ENCODE measurements around the gene MDN1.
A peak's percentile ranks its signal among the peaks of the same experiment; 100 is the strongest.
"Not testable (repeated sequence)": the region's sequence is repeated elsewhere in the genome, so short reads cannot be mapped to it uniquely, and the experiment has no call there.

MDN1 gene, protein sequence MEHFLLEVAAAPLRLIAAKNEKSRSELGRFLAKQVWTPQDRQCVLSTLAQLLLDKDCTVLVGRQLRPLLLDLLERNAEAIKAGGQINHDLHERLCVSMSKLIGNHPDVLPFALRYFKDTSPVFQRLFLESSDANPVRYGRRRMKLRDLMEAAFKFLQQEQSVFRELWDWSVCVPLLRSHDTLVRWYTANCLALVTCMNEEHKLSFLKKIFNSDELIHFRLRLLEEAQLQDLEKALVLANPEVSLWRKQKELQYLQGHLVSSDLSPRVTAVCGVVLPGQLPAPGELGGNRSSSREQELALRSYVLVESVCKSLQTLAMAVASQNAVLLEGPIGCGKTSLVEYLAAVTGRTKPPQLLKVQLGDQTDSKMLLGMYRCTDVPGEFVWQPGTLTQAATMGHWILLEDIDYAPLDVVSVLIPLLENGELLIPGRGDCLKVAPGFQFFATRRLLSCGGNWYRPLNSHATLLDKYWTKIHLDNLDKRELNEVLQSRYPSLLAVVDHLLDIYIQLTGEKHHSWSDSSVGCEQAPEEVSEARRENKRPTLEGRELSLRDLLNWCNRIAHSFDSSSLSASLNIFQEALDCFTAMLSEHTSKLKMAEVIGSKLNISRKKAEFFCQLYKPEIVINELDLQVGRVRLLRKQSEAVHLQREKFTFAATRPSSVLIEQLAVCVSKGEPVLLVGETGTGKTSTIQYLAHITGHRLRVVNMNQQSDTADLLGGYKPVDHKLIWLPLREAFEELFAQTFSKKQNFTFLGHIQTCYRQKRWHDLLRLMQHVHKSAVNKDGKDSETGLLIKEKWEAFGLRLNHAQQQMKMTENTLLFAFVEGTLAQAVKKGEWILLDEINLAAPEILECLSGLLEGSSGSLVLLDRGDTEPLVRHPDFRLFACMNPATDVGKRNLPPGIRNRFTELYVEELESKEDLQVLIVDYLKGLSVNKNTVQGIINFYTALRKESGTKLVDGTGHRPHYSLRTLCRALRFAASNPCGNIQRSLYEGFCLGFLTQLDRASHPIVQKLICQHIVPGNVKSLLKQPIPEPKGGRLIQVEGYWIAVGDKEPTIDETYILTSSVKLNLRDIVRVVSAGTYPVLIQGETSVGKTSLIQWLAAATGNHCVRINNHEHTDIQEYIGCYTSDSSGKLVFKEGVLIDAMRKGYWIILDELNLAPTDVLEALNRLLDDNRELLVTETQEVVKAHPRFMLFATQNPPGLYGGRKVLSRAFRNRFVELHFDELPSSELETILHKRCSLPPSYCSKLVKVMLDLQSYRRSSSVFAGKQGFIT (N-terminal part only)

DNA sequence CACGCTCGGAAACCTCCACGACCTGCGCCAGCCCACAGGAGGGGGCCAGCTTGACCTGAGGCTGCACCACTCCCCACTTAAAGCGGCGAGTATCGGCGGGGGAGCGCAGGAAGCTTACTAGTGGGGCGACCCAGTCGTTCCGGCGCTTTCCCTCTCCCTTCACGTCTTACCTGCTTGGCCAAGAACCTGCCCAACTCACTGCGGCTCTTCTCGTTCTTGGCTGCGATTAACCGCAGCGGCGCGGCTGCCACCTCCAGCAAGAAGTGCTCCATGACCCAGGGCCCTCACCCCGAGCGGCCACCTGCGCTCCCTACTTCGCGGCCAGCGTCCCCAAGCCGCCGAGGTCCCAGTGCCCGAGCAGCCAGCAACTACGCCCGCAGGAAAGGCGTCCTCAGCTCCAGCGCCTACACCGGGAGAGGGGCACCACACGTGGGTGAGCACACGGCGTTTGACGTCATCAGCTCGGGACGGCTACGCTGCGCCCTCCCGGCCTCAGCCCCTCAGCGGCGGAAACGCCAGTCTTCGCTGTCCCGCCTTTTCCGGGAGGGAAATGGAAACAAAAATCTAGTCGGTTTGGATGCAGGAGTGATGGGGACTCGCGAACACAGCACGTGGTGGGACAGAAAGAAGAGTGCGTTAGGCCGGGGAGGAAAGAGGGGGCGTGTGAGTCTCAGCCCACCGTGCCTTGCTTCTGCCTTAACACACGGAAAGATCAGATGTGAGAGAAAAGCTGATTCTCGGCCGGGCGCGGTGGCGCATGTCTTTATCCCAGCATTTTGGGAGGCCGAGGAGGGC lies at the start of gene MDN1:
Gene MDN1, minus strand, starts transcription at position 459 of the 795 bp plus-strand sequence. Its CDS starts 187 bp downstream, at position 272.
- DNase-seq = peak; percentile 73

GRCh38 chr6:89866024-89866678 lies 46.6 kb upstream of the MDN1 start:
- no peak for DNase-seq

GRCh38 chr6:89862698-89863097 lies 43.1 kb upstream of the MDN1 start:
- no peak for DNase-seq

- no peak for DNase-seq
Measured at GRCh38 chr6:89862273-89862672, 42.7 kb upstream of the MDN1 start.

GRCh38 chr6:89859744-89860143 lies 40.1 kb upstream of the MDN1 start:
- DNase-seq = no peak

DNA sequence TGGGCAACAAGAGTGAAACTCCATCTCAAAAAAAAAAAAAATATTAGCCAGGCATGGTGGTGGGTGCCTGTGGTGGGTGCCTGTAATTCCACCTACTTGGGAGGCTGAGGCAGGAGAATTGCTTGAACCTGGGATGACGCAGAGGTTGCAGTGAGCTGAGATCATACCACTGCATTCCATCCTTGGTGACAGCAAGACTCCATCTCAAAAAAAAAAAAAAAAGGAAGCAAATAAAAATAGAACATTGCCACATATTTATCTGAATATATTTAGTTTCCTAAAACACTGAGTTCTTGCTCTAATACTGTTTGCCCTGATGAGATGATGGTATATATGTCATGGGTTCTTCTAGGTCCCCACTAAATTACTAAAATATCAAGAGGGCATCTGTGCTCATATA lies 38.4 kb upstream of the MDN1 start:
- no peak for DNase-seq

DNA sequence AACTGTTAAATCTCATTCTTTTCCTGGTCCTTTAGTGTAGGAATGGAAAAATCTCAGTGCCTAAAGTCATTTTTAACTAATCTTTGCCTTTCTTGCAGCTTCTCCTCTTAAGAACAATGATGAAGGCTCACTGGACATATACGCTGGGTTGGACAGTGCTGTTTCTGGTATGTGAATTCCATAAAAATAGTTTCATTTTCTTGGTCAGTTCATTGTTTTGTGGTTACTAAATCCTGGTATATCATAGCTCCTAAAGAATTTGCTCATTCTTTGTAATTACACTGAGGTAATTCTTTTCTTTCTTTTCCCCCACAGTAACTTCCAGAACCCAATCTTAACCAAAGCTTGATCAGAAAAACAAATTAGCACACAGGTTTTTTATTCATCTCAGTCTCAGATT lies 33.5 kb upstream of the MDN1 start:
- DNase-seq = no peak

GRCh38 chr6:89847513-89847912 lies 27.9 kb upstream of the MDN1 start:
- DNase-seq = not testable (repeated sequence)

DNA sequence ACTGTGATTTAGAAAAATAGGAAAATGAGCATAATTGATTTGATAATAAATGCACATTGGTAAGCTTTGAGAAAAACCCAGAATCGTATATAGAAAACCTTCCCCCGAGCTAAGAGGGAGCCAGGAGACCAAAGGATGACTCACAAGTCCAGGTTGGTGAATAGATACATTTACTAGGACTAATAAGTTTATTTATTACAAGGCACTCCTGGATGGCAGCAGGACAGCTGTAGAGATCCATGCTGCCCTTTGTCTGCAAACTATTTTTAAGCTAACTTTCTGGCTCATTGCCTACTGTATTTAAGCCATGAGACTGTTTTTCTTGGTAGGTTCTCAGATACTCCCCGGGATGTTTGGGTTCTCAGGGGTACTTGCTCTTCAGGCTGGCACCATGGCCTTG lies 23.5 kb upstream of the MDN1 start:
- no peak for DNase-seq

- no peak for DNase-seq
Measured at GRCh38 chr6:89842228-89842627, 22.6 kb upstream of the MDN1 start.

DNA sequence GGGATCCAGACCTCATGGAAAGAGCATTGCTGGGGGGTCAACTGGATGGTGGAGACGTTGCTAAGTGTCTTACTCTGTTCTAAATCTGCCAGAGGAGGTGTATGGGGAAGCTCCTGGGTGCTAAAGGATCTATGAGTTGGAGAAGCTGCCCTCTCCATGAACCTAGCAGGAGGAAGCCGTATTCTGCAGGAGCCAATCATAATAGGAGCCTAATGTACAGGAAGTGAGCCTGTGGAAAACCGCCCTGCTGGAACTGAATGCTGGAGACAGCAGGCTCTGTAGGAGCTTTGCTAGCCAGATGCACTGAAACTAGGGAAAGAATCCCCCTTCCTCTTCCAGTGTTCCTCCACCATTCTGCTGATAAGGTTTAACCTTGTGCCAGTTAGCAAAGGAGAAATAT lies 20.9 kb upstream of the MDN1 start:
- no peak for DNase-seq

- DNase-seq = no peak
Measured at GRCh38 chr6:89836639-89837222, 17.1 kb upstream of the MDN1 start.

GRCh38 chr6:89834884-89835792 lies 15.5 kb upstream of the MDN1 start:
- DNase-seq = no peak

- DNase-seq = no peak
Measured at GRCh38 chr6:89830170-89830809, 10.7 kb upstream of the MDN1 start.

DNA sequence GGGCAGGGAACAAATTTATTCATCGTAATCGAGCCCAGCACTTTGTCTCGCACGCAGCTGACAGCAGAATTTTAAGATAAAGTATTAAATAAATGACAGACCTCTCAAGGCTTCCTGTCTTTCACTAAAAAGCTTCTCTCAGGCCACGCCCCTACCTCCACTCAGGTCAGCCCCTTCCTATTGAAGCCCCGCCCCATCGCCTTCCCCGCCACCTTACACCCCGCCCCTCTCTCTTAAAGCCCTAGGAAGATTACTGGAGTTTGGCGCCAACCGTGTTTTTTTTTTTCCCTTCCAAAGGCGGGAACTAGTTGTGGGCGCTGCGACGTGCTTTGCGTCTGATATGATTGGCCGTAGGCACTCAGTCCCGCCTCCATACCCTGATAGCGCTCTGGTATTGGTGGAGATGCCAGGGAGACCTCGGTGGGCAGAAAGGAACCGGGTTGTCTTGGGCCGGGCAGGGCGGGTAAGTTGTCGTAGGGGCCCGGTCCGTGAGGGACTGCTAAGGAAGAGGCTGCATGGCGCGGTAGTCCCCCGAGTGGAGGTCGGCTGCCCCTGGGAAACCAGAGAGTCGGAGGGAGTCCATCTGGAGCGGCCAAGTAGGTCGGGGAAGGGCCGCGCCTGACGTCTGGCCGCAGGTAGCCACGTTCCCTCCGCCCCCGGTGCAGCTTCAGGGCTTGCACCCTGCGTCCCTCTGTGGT lies 10.0 kb upstream of the MDN1 start, which contains the start of gene CASP8AP2:
Gene CASP8AP2, plus strand, starts transcription at position 409 of the 698 bp plus-strand sequence.
- DNase-seq = peak; percentile 97

DNA sequence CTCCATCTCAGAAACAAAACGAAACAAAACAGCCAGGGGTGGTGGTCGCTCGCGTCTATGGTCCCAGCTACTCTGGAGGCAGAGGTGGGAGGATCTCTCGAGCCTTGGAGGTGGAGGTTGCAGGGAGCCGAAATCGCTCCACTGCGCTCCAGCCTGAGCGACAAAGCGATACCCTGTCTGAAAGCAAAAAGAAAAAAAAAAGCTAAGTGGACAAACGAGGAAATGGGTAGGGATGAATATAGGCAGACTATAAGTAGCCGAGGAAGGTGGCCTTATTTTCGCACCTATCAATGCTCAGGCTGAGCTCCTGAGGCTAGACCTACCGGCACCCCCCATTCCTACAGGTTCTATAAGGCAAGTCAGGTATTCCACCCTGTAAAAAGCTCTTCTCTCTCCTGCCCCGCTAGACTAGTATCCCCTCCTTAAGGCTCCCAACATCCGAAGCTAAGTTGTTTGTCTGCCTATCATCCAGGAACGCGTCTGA lies 9.4 kb upstream of the MDN1 start:
- no peak for DNase-seq

DNA sequence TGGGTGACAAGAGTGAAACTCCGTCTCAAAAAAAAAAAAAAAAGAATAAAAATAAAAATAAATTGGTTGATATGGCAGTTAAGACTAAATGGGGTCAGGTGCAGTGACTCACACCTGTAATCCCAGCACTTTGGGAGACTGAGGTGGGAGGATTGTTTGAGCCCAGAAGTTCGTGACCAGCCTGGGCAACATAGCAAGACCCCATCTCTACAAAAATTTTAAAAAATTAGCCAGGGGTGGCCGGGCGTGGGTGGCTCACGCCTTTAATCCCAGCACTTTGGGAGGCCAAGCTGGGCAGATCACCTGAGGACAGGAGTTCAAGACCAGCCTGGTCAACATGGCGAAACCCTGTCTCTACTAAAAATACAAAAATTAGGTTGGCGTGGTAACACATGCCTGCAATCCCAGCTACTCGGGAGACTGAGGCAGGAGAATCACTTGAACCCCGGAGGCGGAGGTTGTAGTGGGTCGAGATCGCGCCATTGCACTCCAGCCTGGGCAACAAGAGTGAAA lies 8.9 kb upstream of the MDN1 start:
- not testable (repeated sequence) for DNase-seq

GRCh38 chr6:89826029-89826528 lies 6.5 kb upstream of the MDN1 start:
- DNase-seq = no peak
